Naive B cell (primary cell): ENCODE results near the gene PCOLCE2. TPM values are rescaled to one million over a fixed set of nuclear protein-coding genes. Genes with fewer than 3 reads are reported as not detected.

Source experiments
- ATAC-seq, 2 donors: fragments of 150-1000 bp; cut with Tn5 transposase; 2 replicates each; pipeline ENCODE4 v1.10.0; 2021; ENCODE audit warnings: low read depth in 2 of 2, mild to moderate bottlenecking in 2 of 2, moderate library complexity in 2 of 2
- DNase-seq: peaks from one replicate; pipeline ENCODE4 v3.0.0; 2022
- H3K27ac Mint-ChIP-seq, 6 donors: one replicate each; pipeline ENCODE4 v1.8.0; 2020 to 2022; ENCODE audit warnings: mild to moderate bottlenecking in 6 of 6, mixed read lengths in 6 of 6, moderate library complexity in 5 of 6, inconsistent platforms in 2 of 6
- H3K27me3 Mint-ChIP-seq, 3 donors: one replicate each; pipeline ENCODE4 v1.8.0; 2021 to 2022; ENCODE audit warnings: mixed read lengths in 3 of 3, mild to moderate bottlenecking in 1 of 3
- H3K36me3 Mint-ChIP-seq, 2 donors: one replicate each; pipeline ENCODE4 v1.8.0; 2020 to 2022; ENCODE audit warnings: mixed read lengths in 2 of 2, inconsistent platforms in 1 of 2, mild to moderate bottlenecking in 1 of 2
- H3K4me1 Mint-ChIP-seq, 3 donors: one replicate each; pipeline ENCODE4 v1.8.0; 2020 to 2022; ENCODE audit warnings: mixed read lengths in 3 of 3, inconsistent platforms in 1 of 3, mild to moderate bottlenecking in 1 of 3, moderate library complexity in 1 of 3
- H3K4me3 Mint-ChIP-seq, 8 donors: one replicate each; pipeline ENCODE4 v1.8.0; 2020 to 2022; ENCODE audit warnings: mild to moderate bottlenecking in 8 of 8, mixed read lengths in 8 of 8, moderate library complexity in 8 of 8, inconsistent platforms in 2 of 8
- H3K9me3 Mint-ChIP-seq, 7 donors: one replicate each; pipeline ENCODE4 v1.8.0; 2020 to 2022; ENCODE audit warnings: mixed read lengths in 7 of 7, mild to moderate bottlenecking in 5 of 7, inconsistent platforms in 2 of 7, moderate library complexity in 1 of 7
- polyA plus RNA-seq, 6 donors: library from polyadenylated mRNA; unstranded; fragments of 300-500 nt; fragmentation: Illumina TruSeq; gene quantifications; one replicate each; pipeline ENCODE4 v1.2.3, GENCODE V29; 2021; ENCODE audit warnings: low read depth in 6 of 6

The PCOLCE2 gene
- polyA plus RNA-seq, 6 donors from 2014 or later, result not detected

- no peaks in the 10 kb centered on the region for H3K9me3 Mint-ChIP-seq
- H3K36me3 Mint-ChIP-seq, result no peaks in the 10 kb centered on the region
- no peaks in the 10 kb centered on the region for H3K4me1 Mint-ChIP-seq
- DNase-seq (no peak), ATAC-seq (no peak)
- H3K27me3 Mint-ChIP-seq, result no peaks in the 10 kb centered on the region
- no peak overlapping the region for H3K27ac Mint-ChIP-seq
- H3K4me3 Mint-ChIP-seq, result no peak overlapping the region
Observed at GRCh38 chr3:142802891-142803290, 86.0 kb downstream of the PCOLCE2 start.

GRCh38 chr3:142801746-142802145 lies 87.1 kb downstream of the PCOLCE2 start:
- no peak for ATAC-seq
- H3K27me3 Mint-ChIP-seq, result no peaks in the 10 kb centered on the region
- H3K4me3 Mint-ChIP-seq, result no peak overlapping the region
- H3K27ac Mint-ChIP-seq, result no peak overlapping the region
- no peaks in the 10 kb centered on the region for H3K36me3 Mint-ChIP-seq
- no peaks in the 10 kb centered on the region for H3K4me1 Mint-ChIP-seq
- DNase-seq, result no peak
- no peaks in the 10 kb centered on the region for H3K9me3 Mint-ChIP-seq

GRCh38 chr3:142796823-142797222 lies 92.1 kb downstream of the PCOLCE2 start:
- DNase-seq (no peak), ATAC-seq (no peak)
- Mint-ChIP-seq H3K9me3 (no peaks in the 10 kb centered on the region), H3K36me3 (no peaks in the 10 kb centered on the region), H3K4me3 (no peak overlapping the region), H3K27me3 (no peaks in the 10 kb centered on the region), H3K27ac (no peak overlapping the region), H3K4me1 (no peaks in the 10 kb centered on the region)

- H3K27ac Mint-ChIP-seq, result no peak overlapping the region
- no peaks in the 10 kb centered on the region for H3K27me3 Mint-ChIP-seq
- H3K36me3 Mint-ChIP-seq, result no peaks in the 10 kb centered on the region
- no peak overlapping the region for H3K4me3 Mint-ChIP-seq
- no peaks in the 10 kb centered on the region for H3K4me1 Mint-ChIP-seq
- DNase-seq, result no peak
- no peaks in the 10 kb centered on the region for H3K9me3 Mint-ChIP-seq
- ATAC-seq, result no peak
Observed at GRCh38 chr3:142795332-142795731, 93.6 kb downstream of the PCOLCE2 start.

GRCh38 chr3:142794508-142794907 lies 94.4 kb downstream of the PCOLCE2 start:
- Mint-ChIP-seq H3K27ac (no peak overlapping the region), H3K36me3 (no peaks in the 10 kb centered on the region), H3K27me3 (peaks cover 0 to 5% (median 0%) of the 10 kb centered on the region in 3 donors)

GRCh38 chr3:142787719-142788118 lies 101.2 kb downstream of the PCOLCE2 start:
- Mint-ChIP-seq H3K4me3 (no peak overlapping the region), H3K9me3 (peaks cover 0 to under 1% (median 0%) of the 10 kb centered on the region in 7 donors), H3K36me3 (peaks cover 0 to 3% of the 10 kb centered on the region in 2 donors), H3K27me3 (peaks cover 0 to 9% (median 5%) of the 10 kb centered on the region in 3 donors), H3K27ac (no peak overlapping the region), H3K4me1 (no peaks in the 10 kb centered on the region)
- DNase-seq (no peak), ATAC-seq (no peak)

More at GRCh38 chr3:142794508-142794907, 94.4 kb downstream of the PCOLCE2 start:
- H3K4me1 Mint-ChIP-seq, result no peaks in the 10 kb centered on the region
- H3K4me3 Mint-ChIP-seq, result no peak overlapping the region
- ATAC-seq, result no peak
- H3K9me3 Mint-ChIP-seq, result no peaks in the 10 kb centered on the region
- no peak for DNase-seq

- ATAC-seq (no peak), DNase-seq (no peak)
- Mint-ChIP-seq H3K4me1 (no peaks in the 10 kb centered on the region), H3K4me3 (no peak overlapping the region), H3K36me3 (peaks cover 0 to 3% of the 10 kb centered on the region in 2 donors), H3K27ac (no peak overlapping the region), H3K9me3 (peaks cover 0 to 3% (median 0%) of the 10 kb centered on the region in 7 donors), H3K27me3 (peaks cover 0 to 9% (median 5%) of the 10 kb centered on the region in 3 donors)
Observed at GRCh38 chr3:142785996-142786395, 102.9 kb downstream of the PCOLCE2 start.

GRCh38 chr3:142784228-142784627 lies 104.7 kb downstream of the PCOLCE2 start:
- ATAC-seq, result no peak
- Mint-ChIP-seq H3K9me3 (peaks cover 0 to 3% (median 0%) of the 10 kb centered on the region in 7 donors), H3K4me3 (no peak overlapping the region), H3K27me3 (peaks cover 0 to 9% (median 0%) of the 10 kb centered on the region in 3 donors), H3K27ac (no peak overlapping the region), H3K36me3 (peaks cover 0 to 3% of the 10 kb centered on the region in 2 donors), H3K4me1 (no peaks in the 10 kb centered on the region)
- no peak for DNase-seq

- Mint-ChIP-seq H3K9me3 (peaks cover 0 to 3% (median 0%) of the 10 kb centered on the region in 7 donors), H3K27me3 (peaks cover 0 to under 1% (median 0%) of the 10 kb centered on the region in 3 donors), H3K4me3 (no peak overlapping the region), H3K27ac (peak overlapping the region in 1 of 6 donors; percentile 19), H3K36me3 (peaks cover 0 to 3% of the 10 kb centered on the region in 2 donors), H3K4me1 (no peaks in the 10 kb centered on the region)
- DNase-seq (no peak), ATAC-seq (no peak)
Observed at GRCh38 chr3:142782616-142783015, 106.3 kb downstream of the PCOLCE2 start.

- H3K9me3 Mint-ChIP-seq, result peaks cover 0 to 3% (median 0%) of the 10 kb centered on the region in 7 donors
- DNase-seq (no peak), ATAC-seq (no peak)
- no peaks in the 10 kb centered on the region for H3K4me1 Mint-ChIP-seq
- peaks cover 0 to 3% of the 10 kb centered on the region in 2 donors for H3K36me3 Mint-ChIP-seq
- H3K27me3 Mint-ChIP-seq, result no peaks in the 10 kb centered on the region
- H3K4me3 Mint-ChIP-seq, result no peak overlapping the region
- H3K27ac Mint-ChIP-seq, result no peak overlapping the region
Observed at GRCh38 chr3:142779591-142779990, 109.3 kb downstream of the PCOLCE2 start.

GRCh38 chr3:142778541-142778940 lies 110.3 kb downstream of the PCOLCE2 start:
- ATAC-seq, result no peak
- Mint-ChIP-seq H3K27me3 (no peaks in the 10 kb centered on the region), H3K36me3 (peaks cover 0 to 3% of the 10 kb centered on the region in 2 donors), H3K9me3 (peaks cover 0 to 3% (median 0%) of the 10 kb centered on the region in 7 donors), H3K4me3 (no peak overlapping the region), H3K4me1 (no peaks in the 10 kb centered on the region), H3K27ac (no peak overlapping the region)
- DNase-seq, result no peak

- Mint-ChIP-seq H3K4me1 (no peaks in the 10 kb centered on the region), H3K4me3 (no peak overlapping the region), H3K36me3 (no peaks in the 10 kb centered on the region), H3K9me3 (peaks cover 0 to 3% (median 0%) of the 10 kb centered on the region in 7 donors), H3K27ac (no peak overlapping the region), H3K27me3 (peaks cover 0 to 2% (median 0%) of the 10 kb centered on the region in 3 donors)
- no peak for ATAC-seq
- no peak for DNase-seq
Observed at GRCh38 chr3:142777927-142778326, 111.0 kb downstream of the PCOLCE2 start.

- Mint-ChIP-seq H3K4me1 (no peaks in the 10 kb centered on the region), H3K27ac (peak overlapping the region in 1 of 6 donors; percentile 2), H3K9me3 (peaks cover 0 to 33% (median 15%) of the 10 kb centered on the region in 7 donors), H3K27me3 (peaks cover 0 to 5% (median 0%) of the 10 kb centered on the region in 3 donors), H3K4me3 (no peak overlapping the region), H3K36me3 (peaks cover 24 to 30% of the 10 kb centered on the region in 2 donors)
- no peak for ATAC-seq
- no peak for DNase-seq
Observed at GRCh38 chr3:142768338-142768737, 120.5 kb downstream of the PCOLCE2 start.
